ENCODE data around the gene DISP1. TPM values are rescaled to one million over a fixed set of nuclear protein-coding genes. Genes with fewer than 3 reads are reported as not detected.

DISP1 gene
- total and polyA plus RNA-seq, 2 experiments from 2014 or later, result 2.4 to 4.4 TPM

- peaks cover 15% of the 10 kb centered on the region for H3K4me1 ChIP-seq (ENCODE audit: insufficient read depth)
- no peak for TF ChIP-seq JUNB (IDR thresholded peaks at IDR 0.05; ENCODE audit: unreplicated experiment)
- TF ChIP-seq ZNF462 (CRISPR knock-in tag; IDR thresholded peaks at IDR 0.05), result no peak
- no peak for TF ChIP-seq EZH2 (IDR thresholded peaks at IDR 0.05; ENCODE audit: low read depth, unreplicated experiment)
- no peak for TF ChIP-seq POLR2AphosphoS5 (IDR thresholded peaks at IDR 0.05; ENCODE audit: low read depth)
- no peak for TF ChIP-seq REST (IDR thresholded peaks at IDR 0.05; ENCODE audit: unreplicated experiment)
- TF ChIP-seq, protein P1, sequence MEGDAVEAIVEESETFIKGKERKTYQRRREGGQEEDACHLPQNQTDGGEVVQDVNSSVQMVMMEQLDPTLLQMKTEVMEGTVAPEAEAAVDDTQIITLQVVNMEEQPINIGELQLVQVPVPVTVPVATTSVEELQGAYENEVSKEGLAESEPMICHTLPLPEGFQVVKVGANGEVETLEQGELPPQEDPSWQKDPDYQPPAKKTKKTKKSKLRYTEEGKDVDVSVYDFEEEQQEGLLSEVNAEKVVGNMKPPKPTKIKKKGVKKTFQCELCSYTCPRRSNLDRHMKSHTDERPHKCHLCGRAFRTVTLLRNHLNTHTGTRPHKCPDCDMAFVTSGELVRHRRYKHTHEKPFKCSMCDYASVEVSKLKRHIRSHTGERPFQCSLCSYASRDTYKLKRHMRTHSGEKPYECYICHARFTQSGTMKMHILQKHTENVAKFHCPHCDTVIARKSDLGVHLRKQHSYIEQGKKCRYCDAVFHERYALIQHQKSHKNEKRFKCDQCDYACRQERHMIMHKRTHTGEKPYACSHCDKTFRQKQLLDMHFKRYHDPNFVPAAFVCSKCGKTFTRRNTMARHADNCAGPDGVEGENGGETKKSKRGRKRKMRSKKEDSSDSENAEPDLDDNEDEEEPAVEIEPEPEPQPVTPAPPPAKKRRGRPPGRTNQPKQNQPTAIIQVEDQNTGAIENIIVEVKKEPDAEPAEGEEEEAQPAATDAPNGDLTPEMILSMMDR (conservative IDR thresholded peaks at IDR 0.05; ENCODE audit: low read depth in 2 of 2), result no peak
- TF ChIP-seq ZNF331 (CRISPR knock-in tag; IDR thresholded peaks at IDR 0.05; ENCODE audit: low read depth), result no peak
- TF ChIP-seq NANOG (IDR thresholded peaks at IDR 0.05; ENCODE audit: borderline replicate concordance), result no peak
- no peak for TF ChIP-seq ZNF114 (CRISPR knock-in tag; IDR thresholded peaks at IDR 0.05)
- H3K4me2 ChIP-seq, result no peak overlapping the region
- no peaks in the 10 kb centered on the region; the same call in 1 of the 2 replicates for H4K20me1 ChIP-seq (replicated peaks; ENCODE audit: insufficient read depth)
- Mint-ChIP-seq H3K36me3 (ENCODE audit: low read depth) (no peaks in the 10 kb centered on the region), H3K9me3 (no peaks in the 10 kb centered on the region), H3K27ac (no peak overlapping the region), H3K27me3 (ENCODE audit: insufficient read depth, low read depth, poor library complexity) (no peaks in the 10 kb centered on the region), H3K4me1 (peaks cover 55% of the 10 kb centered on the region), H3K4me3 (no peak overlapping the region)
- H3K79me2 ChIP-seq (replicated peaks; ENCODE audit: insufficient read depth), result peaks cover 41% of the 10 kb centered on the region
- H2AFZ ChIP-seq, result no peak overlapping the region
- ATAC-seq (no peak), DNase-seq (ENCODE audit: low spot score) (no peak)
- H3F3A ChIP-seq (replicated peaks; ENCODE audit: low read depth), result no peaks in the 10 kb centered on the region
- H3K36me3 ChIP-seq (ENCODE audit: insufficient read depth), result no peaks in the 10 kb centered on the region
- no peaks in the 10 kb centered on the region for H3K9me2 ChIP-seq (ENCODE audit: insufficient read depth)
- no peak overlapping the region for H3K27ac ChIP-seq (ENCODE audit: low read depth)
- no peaks in the 10 kb centered on the region for H3K27me3 ChIP-seq (ENCODE audit: insufficient read depth)
- no peak overlapping the region for H3K4me3 ChIP-seq
Measured at GRCh38 chr1:222821239-222821638, 6.4 kb downstream of the DISP1 start.
